HEK293T (cell line): Measurements from ENCODE around the gene UBQLN1.

Source experiments
- ARNT ChIP-seq: fragments of 450-650 bp; IDR thresholded peaks from 2 replicates; pipeline ENCODE4 v1.6.1; 2017; ENCODE audit warnings: mild to moderate bottlenecking
- BHLHE40 ChIP-seq: fragments of 450-650 bp; IDR thresholded peaks from 2 replicates; pipeline ENCODE4 v1.6.1; 2016; ENCODE audit warnings: mild to moderate bottlenecking, moderate library complexity, borderline replicate concordance
- CTBP1 ChIP-seq: fragments of 450-650 bp; IDR thresholded peaks from 2 replicates; pipeline ENCODE4 v1.6.1; 2016; ENCODE audit warnings: borderline replicate concordance
- FOXA1 ChIP-seq: fragments of 450-650 bp; IDR thresholded peaks from 2 replicates; pipeline ENCODE4 v1.6.1; 2016; ENCODE audit warnings: mild to moderate bottlenecking
- FOXK2 ChIP-seq: fragments of 450-650 bp; IDR thresholded peaks from 2 replicates; pipeline ENCODE4 v1.6.1; 2016; ENCODE audit warnings: mild to moderate bottlenecking
- HDGF ChIP-seq: fragments of 450-650 bp; IDR thresholded peaks from 2 replicates; pipeline ENCODE4 v1.6.1; 2017; ENCODE audit warnings: antibody characterized with exemption, borderline replicate concordance
- LEF1 ChIP-seq: fragments of 450-650 bp; IDR thresholded peaks from 2 replicates; pipeline ENCODE4 v1.6.1; 2017; ENCODE audit warnings: mild to moderate bottlenecking, borderline replicate concordance
- NFRKB ChIP-seq: fragments of 450-650 bp; IDR thresholded peaks from 2 replicates; pipeline ENCODE4 v1.6.1; 2016; ENCODE audit warnings: mild to moderate bottlenecking, moderate library complexity
- PKNOX1 ChIP-seq: fragments of 450-650 bp; IDR thresholded peaks from 2 replicates; pipeline ENCODE4 v1.6.1; 2016
- SP1 ChIP-seq: fragments of 450-650 bp; IDR thresholded peaks from 2 replicates; pipeline ENCODE4 v1.6.1; 2017
- SUZ12 ChIP-seq: fragments of 450-650 bp; IDR thresholded peaks from 2 replicates; pipeline ENCODE4 v1.6.1; 2016; ENCODE audit warnings: mild to moderate bottlenecking
- TARDBP ChIP-seq: fragments of 450-650 bp; IDR thresholded peaks from 2 replicates; pipeline ENCODE4 v1.6.1; 2016
- ZNF384 ChIP-seq: fragments of 450-650 bp; IDR thresholded peaks from 2 replicates; pipeline ENCODE4 v1.6.1; 2016

- no peak for TF ChIP-seq FOXA1
- no peak for TF ChIP-seq BHLHE40
- TF ChIP-seq FOXK2 = no peak
- no peak for TF ChIP-seq ZNF384
- no peak for TF ChIP-seq SUZ12
- no peak for TF ChIP-seq ARNT
- no peak for TF ChIP-seq TARDBP
- TF ChIP-seq SP1 = no peak
- no peak for TF ChIP-seq PKNOX1
- TF ChIP-seq CTBP1 = no peak
- no peak for TF ChIP-seq HDGF
- TF ChIP-seq LEF1 = no peak
- no peak for TF ChIP-seq NFRKB
Observed at GRCh38 chr9:83652433-83652832, 55.3 kb downstream of the UBQLN1 start.
